Stomach (tissue), 9 donors: Measurements from ENCODE around the gene CALN1. TPM values are rescaled to one million over a fixed set of nuclear protein-coding genes. Genes with fewer than 3 reads are reported as not detected.
"Not testable (repeated sequence)": the region's sequence is repeated elsewhere in the genome, so short reads cannot be mapped to it uniquely, and the experiment has no call there.

ENCODE experiments used
- DNase-seq, 2 donors: peaks; one replicate each; pipeline versions ENCODE4 v3.0.0 to v3.0.0-alpha.2; 2013 to 2019
- H3K27ac ChIP-seq, 5 donors: fragments of 200-600 bp in 4 of 5; sonication (generic) in 4 of 5; one replicate each; pipeline ENCODE4 v1.5.1; 2013 to 2019; ENCODE audit warnings: mild to moderate bottlenecking in 1 of 5, moderate library complexity in 1 of 5
- H3K27me3 ChIP-seq, 3 donors: fragments of 200-600 bp; sonication (generic); one replicate each; pipeline ENCODE4 v1.5.1; 2017 to 2019; ENCODE audit warnings: mixed run types in 1 of 3
- H3K36me3 ChIP-seq, 4 donors: fragments of 200-600 bp; sonication (generic); 1 replicate in 3 of 4; 2 replicates in 1 of 4; pipeline ENCODE4 v1.5.1; 2016 to 2019
- H3K4me1 ChIP-seq, 4 donors: fragments of 200-600 bp; sonication (generic); one replicate each; pipeline ENCODE4 v1.5.1; 2016 to 2019
- H3K4me3 ChIP-seq, 4 donors: fragments of 200-600 bp; sonication (generic) in 3 of 4; one replicate each; pipeline ENCODE4 v1.5.1; 2016 to 2019; ENCODE audit warnings: mild to moderate bottlenecking in 1 of 4
- H3K9me3 ChIP-seq, 4 donors: fragments of 200-600 bp; sonication (generic); one replicate each; pipeline ENCODE4 v1.5.1; 2016 to 2019
- EP300 ChIP-seq: sonication (generic); formaldehyde crosslinking; IDR thresholded peaks from one replicate; pipeline ENCODE4 v1.6.1; 2017; ENCODE audit warnings: antibody characterized with exemption
- POLR2A ChIP-seq, 4 donors: fragments of 450-650 bp; IDR thresholded peaks; one replicate each; pipeline ENCODE4 v1.6.1; 2016; ENCODE audit warnings: antibody characterized with exemption in 4 of 4, control low read depth in 2 of 4, mild to moderate bottlenecking in 1 of 4, moderate library complexity in 1 of 4
- POLR2AphosphoS5 ChIP-seq, 3 donors: sonication (generic); formaldehyde crosslinking; IDR thresholded peaks; one replicate each; pipeline ENCODE4 v1.6.1; 2016; ENCODE audit warnings: antibody characterized with exemption in 3 of 3
- WGBS, 5 donors: extraction: QIAGEN DNeasy Blood & Tissue Kit in 3 of 5; methylation state at CpG; one replicate each; pipeline versions ENCODE4 v1.1.5 to v1.1.7; 2013 to 2018; 5-methylcytosine and 5-hydroxymethylcytosine counted together
- intact Hi-C: fragments of 100-400 bp; cut with DNase I; formaldehyde crosslinking; loops from one replicate; pipeline ENCODE4 v1.15.1; 2023; ENCODE audit warnings: low total_unique reads
- polyA plus RNA-seq, 3 donors: library from polyadenylated mRNA; stranded (reverse); fragments of 200-250 nt; gene quantifications; one replicate each; pipeline ENCODE4 v1.2.3, GENCODE V29; 2013
- total RNA-seq, 5 donors: library from RNA; depleted of rRNA; stranded (reverse); fragments of >200 nt; gene quantifications; one replicate each; pipeline versions ENCODE4 v1.1.0 to v1.2.3, GENCODE V29; 2014 to 2016
- TF ChIP-seq, protein P1 (sequence below), 7 experiments: fragments of 450-650 bp in 4 of 7; fragments of 200-600 bp in 3 of 7; sonication (generic) in 3 of 7; IDR thresholded peaks; one replicate each; pipeline ENCODE4 v1.5.1; 2016 to 2019; ENCODE audit warnings: antibody characterized with exemption in 7 of 7, control low read depth in 2 of 7, mild to moderate bottlenecking in 1 of 7
- donor health status: healthy with polysubstance abuse.
- donor health status: Bipolar disorder and iron deficiency.
- donor health status: healthy.

CALN1 gene
- total and polyA plus RNA-seq, 8 donors = under 0.01 to 51.9 (median 0.37) TPM; not detected in 5

DNA sequence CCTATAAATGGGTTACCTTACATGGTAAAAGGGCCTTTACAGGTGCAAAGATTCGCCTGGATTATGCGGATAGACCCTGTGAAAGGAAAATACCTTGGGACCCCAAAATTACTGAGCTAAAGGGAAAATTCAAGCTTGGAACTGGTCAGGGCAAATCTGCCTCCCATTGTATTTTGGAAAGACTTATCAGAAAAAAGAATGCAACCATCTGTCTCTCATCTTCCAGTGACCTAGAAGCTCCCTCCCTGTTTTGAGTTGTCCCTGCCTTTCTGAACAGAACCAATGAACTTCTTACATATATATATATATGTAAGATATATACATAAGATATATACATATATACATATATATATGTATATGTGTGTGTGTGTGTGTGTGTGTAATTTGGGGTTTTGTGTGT is 583.8 kb downstream of the CALN1 start:
- DNase-seq = no peak

DNA sequence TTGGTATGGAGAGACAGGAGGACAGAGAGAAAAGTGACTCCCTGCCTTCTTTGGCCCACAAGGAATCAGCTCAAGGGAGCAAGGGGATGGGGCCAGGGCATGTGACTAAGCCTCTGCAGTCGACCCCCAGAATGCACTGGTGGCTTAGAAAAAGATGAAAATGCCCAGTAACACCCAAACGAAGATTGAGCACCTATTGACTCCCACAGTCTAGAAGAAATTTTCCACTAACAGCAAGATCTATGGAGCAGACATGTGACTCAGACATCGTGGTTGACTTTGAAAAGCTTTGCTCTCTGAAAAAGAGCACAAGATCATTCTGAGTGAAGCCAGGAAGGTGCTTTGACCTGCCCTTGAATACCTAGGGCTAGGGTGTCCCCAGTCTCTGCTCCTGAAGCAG is 586.0 kb downstream of the CALN1 start:
- 45 to 65% (median 63%) methylated on average over 3 of the region's 3 CpGs for WGBS, 5 donors
- intact Hi-C loops = no loop called here
- peaks cover 0 to 6% (median 0%) of the 10 kb centered on the region in 4 donors for H3K9me3 ChIP-seq

More for the DNA sequence above, 583.8 kb downstream of the CALN1 start:
- H3K27me3 ChIP-seq = no peaks in the 10 kb centered on the region
- H3K27ac ChIP-seq = no peak overlapping the region
- intact Hi-C loops = no loop called here
- peaks cover 0 to 6% (median 0%) of the 10 kb centered on the region in 4 donors for H3K9me3 ChIP-seq
- H3K36me3 ChIP-seq = no peaks in the 10 kb centered on the region
- no peaks in the 10 kb centered on the region for H3K4me1 ChIP-seq
- TF ChIP-seq, protein P1, sequence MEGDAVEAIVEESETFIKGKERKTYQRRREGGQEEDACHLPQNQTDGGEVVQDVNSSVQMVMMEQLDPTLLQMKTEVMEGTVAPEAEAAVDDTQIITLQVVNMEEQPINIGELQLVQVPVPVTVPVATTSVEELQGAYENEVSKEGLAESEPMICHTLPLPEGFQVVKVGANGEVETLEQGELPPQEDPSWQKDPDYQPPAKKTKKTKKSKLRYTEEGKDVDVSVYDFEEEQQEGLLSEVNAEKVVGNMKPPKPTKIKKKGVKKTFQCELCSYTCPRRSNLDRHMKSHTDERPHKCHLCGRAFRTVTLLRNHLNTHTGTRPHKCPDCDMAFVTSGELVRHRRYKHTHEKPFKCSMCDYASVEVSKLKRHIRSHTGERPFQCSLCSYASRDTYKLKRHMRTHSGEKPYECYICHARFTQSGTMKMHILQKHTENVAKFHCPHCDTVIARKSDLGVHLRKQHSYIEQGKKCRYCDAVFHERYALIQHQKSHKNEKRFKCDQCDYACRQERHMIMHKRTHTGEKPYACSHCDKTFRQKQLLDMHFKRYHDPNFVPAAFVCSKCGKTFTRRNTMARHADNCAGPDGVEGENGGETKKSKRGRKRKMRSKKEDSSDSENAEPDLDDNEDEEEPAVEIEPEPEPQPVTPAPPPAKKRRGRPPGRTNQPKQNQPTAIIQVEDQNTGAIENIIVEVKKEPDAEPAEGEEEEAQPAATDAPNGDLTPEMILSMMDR (IDR thresholded peaks at IDR 0.05) = no peak
- no peak for TF ChIP-seq POLR2AphosphoS5 (IDR thresholded peaks at IDR 0.05)
- no peak for TF ChIP-seq POLR2A (IDR thresholded peaks at IDR 0.05)
- TF ChIP-seq EP300 = no peak
- no peak overlapping the region for H3K4me3 ChIP-seq
- 80 to 96% (median 86%) methylated on average over 2 of the region's 2 CpGs for WGBS, 5 donors

DNA sequence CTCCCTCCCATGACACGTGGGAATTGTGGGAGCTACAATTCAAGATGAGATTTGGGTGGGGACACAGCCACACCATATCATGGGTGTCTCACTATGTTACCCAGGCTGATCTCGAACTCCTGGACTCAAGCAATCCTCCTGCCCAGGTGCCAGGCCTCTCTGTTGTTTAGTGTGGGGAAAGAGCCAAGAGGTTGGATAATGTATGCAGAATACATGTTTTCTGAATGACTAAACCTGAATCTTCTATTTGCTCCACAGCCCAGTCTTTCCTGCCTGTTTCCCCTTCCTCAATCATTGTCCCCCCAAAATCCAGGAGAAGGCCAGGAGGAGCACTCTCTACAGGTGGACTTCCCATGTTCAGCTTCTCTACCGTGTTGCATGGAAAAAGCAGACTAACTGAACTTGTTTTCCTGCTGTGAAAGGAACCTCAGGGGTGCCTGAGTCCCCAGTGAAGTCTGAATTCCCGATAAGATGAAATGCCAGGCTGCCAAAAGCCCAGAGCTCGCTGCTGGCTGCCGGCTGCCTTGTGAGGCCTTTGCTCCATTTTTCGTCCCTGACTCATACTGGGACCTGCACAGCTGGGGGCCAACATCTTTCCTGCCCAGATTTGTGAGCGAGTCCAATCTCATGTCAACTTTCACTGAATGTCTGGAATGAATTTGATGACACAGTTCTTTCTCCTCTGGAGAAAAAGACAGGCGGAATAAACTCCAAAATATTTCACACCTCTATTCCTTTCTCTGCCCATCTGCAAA is 588.0 kb downstream of the CALN1 start:
- TF ChIP-seq POLR2A (IDR thresholded peaks at IDR 0.05) (no peak), POLR2AphosphoS5 (IDR thresholded peaks at IDR 0.05) (no peak), EP300 (no peak)
- TF ChIP-seq, protein P1 (IDR thresholded peaks at IDR 0.05) = no peak
- peak in 1 of 2 donors; percentile 2 for DNase-seq

More for the DNA sequence above, 586.0 kb downstream of the CALN1 start:
- H3K27me3 ChIP-seq = no peaks in the 10 kb centered on the region
- TF ChIP-seq POLR2A (IDR thresholded peaks at IDR 0.05) (no peak), EP300 (no peak), POLR2AphosphoS5 (IDR thresholded peaks at IDR 0.05) (no peak)
- TF ChIP-seq, protein P1 (IDR thresholded peaks at IDR 0.05) = no peak
- H3K4me3 ChIP-seq = no peak overlapping the region
- no peaks in the 10 kb centered on the region for H3K36me3 ChIP-seq
- H3K4me1 ChIP-seq = no peaks in the 10 kb centered on the region
- DNase-seq = no peak
- no peak overlapping the region for H3K27ac ChIP-seq

DNA sequence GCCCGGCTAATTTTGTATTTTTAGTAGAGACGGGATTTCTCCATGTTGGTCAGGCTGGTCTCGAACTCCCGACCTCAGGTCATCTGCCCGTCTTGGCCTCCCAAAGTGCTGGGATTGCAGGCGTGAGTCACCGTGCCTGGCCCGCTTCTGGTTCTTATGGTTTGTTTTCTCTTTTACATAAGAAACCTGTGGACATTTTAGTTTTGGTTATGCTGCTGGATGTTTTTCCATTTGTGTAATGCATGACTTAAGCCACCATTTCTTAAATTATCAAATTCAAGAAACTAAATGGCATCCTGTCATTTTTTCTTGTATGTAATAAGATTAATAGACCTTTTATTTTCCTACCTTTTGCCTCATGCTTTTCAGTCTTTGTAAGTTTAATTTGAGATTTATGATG is 589.7 kb downstream of the CALN1 start:
- DNase-seq, H3K27me3 ChIP-seq, H3K36me3 ChIP-seq, intact Hi-C loops, H3K4me1 ChIP-seq, H3K27ac ChIP-seq, H3K4me3 ChIP-seq, H3K9me3 ChIP-seq: not testable (repeated sequence)
- WGBS, 5 donors = 91 to 97% (median 96%) methylated on average over 8 of the region's 8 CpGs

More for the DNA sequence above, 588.0 kb downstream of the CALN1 start:
- intact Hi-C loops = no loop called here
- Histone ChIP-seq H3K27ac (no peak overlapping the region), H3K27me3 (no peaks in the 10 kb centered on the region), H3K9me3 (peaks cover 0 to 6% (median 0%) of the 10 kb centered on the region in 4 donors), H3K36me3 (no peaks in the 10 kb centered on the region), H3K4me3 (no peak overlapping the region), H3K4me1 (no peaks in the 10 kb centered on the region)
- 68 to 81% (median 76%) methylated on average over 9 of the region's 9 CpGs for WGBS, 5 donors

DNA sequence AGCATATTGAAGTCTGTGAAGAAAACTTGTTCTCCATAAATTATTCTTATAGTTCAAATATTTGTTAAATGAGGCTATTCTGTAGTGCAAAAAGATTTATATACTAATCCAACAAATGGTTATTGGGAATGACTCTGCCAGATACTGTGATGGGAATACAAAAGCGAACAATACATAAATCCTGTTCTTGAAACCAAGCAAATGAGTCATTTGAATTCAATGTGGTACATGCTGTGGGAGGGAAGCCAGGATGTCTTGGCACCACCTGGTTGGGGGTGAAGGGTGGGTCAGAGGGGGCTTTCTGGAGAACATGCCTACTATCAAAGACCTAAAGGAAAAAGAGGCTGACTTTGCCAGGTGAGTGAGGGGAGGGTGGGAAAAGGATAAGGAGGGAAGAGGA is 594.2 kb downstream of the CALN1 start:
- intact Hi-C loops = no loop called here
- DNase-seq = no peak
- TF ChIP-seq POLR2A (IDR thresholded peaks at IDR 0.05) (no peak), POLR2AphosphoS5 (IDR thresholded peaks at IDR 0.05) (no peak), EP300 (no peak)
- TF ChIP-seq, protein P1 (IDR thresholded peaks at IDR 0.05) = no peak
- H3K27me3 ChIP-seq = no peaks in the 10 kb centered on the region
- no peaks in the 10 kb centered on the region for H3K9me3 ChIP-seq
- H3K4me3 ChIP-seq = no peak overlapping the region
- no peaks in the 10 kb centered on the region for H3K36me3 ChIP-seq
- 33 to 95% (median 76%) methylated on average over 1 of the region's 1 CpG for WGBS, 5 donors
- no peaks in the 10 kb centered on the region for H3K4me1 ChIP-seq
- no peak overlapping the region for H3K27ac ChIP-seq
